Measurements from ENCODE around the gene VPS8.

DNA sequence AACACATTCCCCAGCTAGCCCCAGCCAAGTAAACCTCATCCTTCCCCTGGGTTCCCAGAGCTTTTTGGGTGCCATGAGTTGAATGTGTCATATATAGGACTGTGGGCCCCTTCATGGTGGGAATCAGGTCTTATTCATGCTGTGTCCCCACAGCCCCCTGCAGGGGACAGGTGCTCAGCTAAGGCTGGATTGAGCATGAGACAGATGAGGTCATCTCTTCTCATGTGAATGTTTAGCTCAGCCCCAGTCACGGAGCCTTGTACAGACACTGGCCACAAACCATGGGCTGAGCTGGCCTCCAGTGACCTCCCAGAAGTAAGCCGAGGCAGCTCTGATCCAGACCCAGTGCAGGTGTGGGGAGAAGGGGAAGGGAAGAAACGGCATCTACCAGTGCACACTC lies 270.2 kb downstream of the VPS8 start:
- TF ChIP-seq, protein P1, sequence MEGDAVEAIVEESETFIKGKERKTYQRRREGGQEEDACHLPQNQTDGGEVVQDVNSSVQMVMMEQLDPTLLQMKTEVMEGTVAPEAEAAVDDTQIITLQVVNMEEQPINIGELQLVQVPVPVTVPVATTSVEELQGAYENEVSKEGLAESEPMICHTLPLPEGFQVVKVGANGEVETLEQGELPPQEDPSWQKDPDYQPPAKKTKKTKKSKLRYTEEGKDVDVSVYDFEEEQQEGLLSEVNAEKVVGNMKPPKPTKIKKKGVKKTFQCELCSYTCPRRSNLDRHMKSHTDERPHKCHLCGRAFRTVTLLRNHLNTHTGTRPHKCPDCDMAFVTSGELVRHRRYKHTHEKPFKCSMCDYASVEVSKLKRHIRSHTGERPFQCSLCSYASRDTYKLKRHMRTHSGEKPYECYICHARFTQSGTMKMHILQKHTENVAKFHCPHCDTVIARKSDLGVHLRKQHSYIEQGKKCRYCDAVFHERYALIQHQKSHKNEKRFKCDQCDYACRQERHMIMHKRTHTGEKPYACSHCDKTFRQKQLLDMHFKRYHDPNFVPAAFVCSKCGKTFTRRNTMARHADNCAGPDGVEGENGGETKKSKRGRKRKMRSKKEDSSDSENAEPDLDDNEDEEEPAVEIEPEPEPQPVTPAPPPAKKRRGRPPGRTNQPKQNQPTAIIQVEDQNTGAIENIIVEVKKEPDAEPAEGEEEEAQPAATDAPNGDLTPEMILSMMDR (IDR thresholded peaks at IDR 0.05): no peak
- no peak for TF ChIP-seq POLR2A (IDR thresholded peaks at IDR 0.05)

Measured in heart left ventricle (tissue), 13 donors.